Measurements from ENCODE around the gene RBP3. TPM values are rescaled to one million over a fixed set of nuclear protein-coding genes. Genes with fewer than 3 reads are reported as not detected.

RBP3 gene
- total RNA-seq, 1 experiment from 2014 or later, result not detected

DNA sequence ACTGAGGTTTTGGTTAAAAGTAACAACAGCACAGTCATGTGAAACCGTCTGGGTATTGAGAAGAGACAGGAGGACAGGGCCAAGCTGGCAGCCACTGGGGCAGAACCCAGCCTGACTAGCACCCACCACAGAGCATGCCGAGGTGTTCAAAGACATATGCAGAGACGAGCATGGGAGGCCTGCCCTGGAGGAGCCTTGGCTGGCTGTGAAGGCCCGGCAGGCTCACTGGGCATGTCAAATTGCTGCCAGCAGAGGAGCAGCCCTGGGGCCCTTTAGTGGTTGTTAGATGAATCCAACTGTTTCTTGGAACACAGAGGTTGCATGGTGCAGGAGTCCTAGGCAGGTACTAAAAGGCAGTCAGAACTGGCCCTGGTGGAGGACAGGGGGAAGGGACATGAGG is 30.9 kb upstream of the RBP3 start:
- Histone ChIP-seq H3K23ac (ENCODE audit: insufficient read length, low read depth, low read length) (no peak overlapping the region), H3K56ac (ENCODE audit: insufficient read length, low read depth, low read length) (no peak overlapping the region), H2BK120ac (ENCODE audit: low read depth, low read length, poor library complexity, severe bottlenecking) (no peak overlapping the region), H4K20me1 (ENCODE audit: control insufficient read depth, insufficient read depth, insufficient read length) (no peaks in the 10 kb centered on the region), H2AFZ (ENCODE audit: low read length) (no peak overlapping the region), H3K9me3 (ENCODE audit: control insufficient read depth, low read depth, low read length) (no peaks in the 10 kb centered on the region), H3K14ac (ENCODE audit: insufficient read depth, low read length) (no peak overlapping the region), H3K23me2 (ENCODE audit: insufficient read length, low read depth, low read length, poor library complexity, severe bottlenecking) (no peaks in the 10 kb centered on the region), H2BK12ac (ENCODE audit: insufficient read length, low read depth, low read length) (no peak overlapping the region), H3K4ac (ENCODE audit: low read depth, low read length) (no peak overlapping the region), H3K79me2 (ENCODE audit: insufficient read depth, low read length) (no peaks in the 10 kb centered on the region), H3K9ac (ENCODE audit: extremely low read depth, insufficient read length, low read length) (no peak overlapping the region), H3K27ac (ENCODE audit: insufficient read length, low read depth, low read length) (no peak overlapping the region), H2BK5ac (ENCODE audit: insufficient read length, low read length) (no peak overlapping the region), H3T11ph (ENCODE audit: low read length) (no peak overlapping the region), H2BK15ac (ENCODE audit: low read depth, low read length) (no peak overlapping the region), H3K4me1 (ENCODE audit: insufficient read depth, low read length) (no peaks in the 10 kb centered on the region; the same call in 1 of the 2 replicates), H3K27me3 (ENCODE audit: insufficient read depth, low read length) (no peaks in the 10 kb centered on the region), H4K5ac (ENCODE audit: insufficient read length, low read depth, low read length) (no peak overlapping the region), H2BK20ac (ENCODE audit: low read depth, low read length, poor library complexity, severe bottlenecking) (no peak overlapping the region), H3K4me2 (ENCODE audit: insufficient read depth, insufficient read length, low read length) (no peak overlapping the region), H3K79me1 (ENCODE audit: insufficient read depth, low read depth, low read length, poor library complexity, severe bottlenecking) (no peaks in the 10 kb centered on the region), H4K8ac (replicated peaks; ENCODE audit: insufficient read length, low read depth, low read length) (no peak overlapping the region), H3K18ac (ENCODE audit: insufficient read length, low read depth, low read length) (no peak overlapping the region), H4K91ac (ENCODE audit: insufficient read length, low read depth, low read length) (no peak overlapping the region), H2AK5ac (ENCODE audit: insufficient read length, low read length) (no peak overlapping the region)
- Mint-ChIP-seq H3K27me3 (ENCODE audit: low read depth) (peaks cover 2% of the 10 kb centered on the region), H3K4me1 (no peaks in the 10 kb centered on the region), H3K4me3 (no peak overlapping the region), H3K27ac (peak overlapping the region in 1 of 3 experiments; percentile 52; a peak in 1 of 7 replicates), H3K36me3 (ENCODE audit: insufficient read depth in 1 of 3, low read depth in 3 of 3) (no peaks in the 10 kb centered on the region; a peak in 1 of 7 replicates), H3K9me3 (no peaks in the 10 kb centered on the region; a peak in 3 of 5 replicates)
- no peak for DNase-seq
- WGBS (ENCODE audit: extremely low coverage, insufficient read length, low lambda C conversion rate), result no CpG with 5 or more reads among the region's 4 CpGs
- TF ChIP-seq, protein P1, sequence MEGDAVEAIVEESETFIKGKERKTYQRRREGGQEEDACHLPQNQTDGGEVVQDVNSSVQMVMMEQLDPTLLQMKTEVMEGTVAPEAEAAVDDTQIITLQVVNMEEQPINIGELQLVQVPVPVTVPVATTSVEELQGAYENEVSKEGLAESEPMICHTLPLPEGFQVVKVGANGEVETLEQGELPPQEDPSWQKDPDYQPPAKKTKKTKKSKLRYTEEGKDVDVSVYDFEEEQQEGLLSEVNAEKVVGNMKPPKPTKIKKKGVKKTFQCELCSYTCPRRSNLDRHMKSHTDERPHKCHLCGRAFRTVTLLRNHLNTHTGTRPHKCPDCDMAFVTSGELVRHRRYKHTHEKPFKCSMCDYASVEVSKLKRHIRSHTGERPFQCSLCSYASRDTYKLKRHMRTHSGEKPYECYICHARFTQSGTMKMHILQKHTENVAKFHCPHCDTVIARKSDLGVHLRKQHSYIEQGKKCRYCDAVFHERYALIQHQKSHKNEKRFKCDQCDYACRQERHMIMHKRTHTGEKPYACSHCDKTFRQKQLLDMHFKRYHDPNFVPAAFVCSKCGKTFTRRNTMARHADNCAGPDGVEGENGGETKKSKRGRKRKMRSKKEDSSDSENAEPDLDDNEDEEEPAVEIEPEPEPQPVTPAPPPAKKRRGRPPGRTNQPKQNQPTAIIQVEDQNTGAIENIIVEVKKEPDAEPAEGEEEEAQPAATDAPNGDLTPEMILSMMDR (conservative IDR thresholded peaks at IDR 0.05), result no peak
